HG03558 (cell line): ENCODE results near the gene ABR.

ENCODE experiments used
- ATAC-seq: cut with Tn5 transposase; IDR thresholded peaks from one replicate; pipeline ENCODE4 v1.9.1; 2021; ENCODE audit warnings: moderate number of reproducible peaks; ENCODE audit not compliant: unreplicated experiment; ENCODE audit errors: extremely low read depth

The ABR gene

GRCh38 chr17:1021147-1021546 is 158.6 kb downstream of the ABR start:
- no peak for ATAC-seq

- no peak for ATAC-seq
These were observed 160.3 kb downstream of the ABR start for GRCh38 chr17:1019451-1019850.

GRCh38 chr17:1018547-1018946 is 161.2 kb downstream of the ABR start:
- no peak for ATAC-seq

- ATAC-seq, result no peak
These were observed 166.1 kb downstream of the ABR start for GRCh38 chr17:1013729-1014090.

- ATAC-seq, result no peak
These were observed 166.7 kb downstream of the ABR start for GRCh38 chr17:1012823-1013728.

GRCh38 chr17:1011760-1012735 is 167.7 kb downstream of the ABR start:
- no peak for ATAC-seq

- ATAC-seq, result no peak
These were observed 168.6 kb downstream of the ABR start for GRCh38 chr17:1011138-1011537.

- no peak for ATAC-seq
These were observed 169.2 kb downstream of the ABR start for GRCh38 chr17:1010586-1010985.

- ATAC-seq, result no peak
These were observed 169.7 kb downstream of the ABR start for GRCh38 chr17:1010086-1010450.

- ATAC-seq, result no peak
These were observed 170.3 kb downstream of the ABR start for GRCh38 chr17:1009229-1010085.

GRCh38 chr17:1008008-1008761 is 171.6 kb downstream of the ABR start:
- ATAC-seq, result no peak

- ATAC-seq, result no peak
These were observed 172.3 kb downstream of the ABR start for GRCh38 chr17:1007310-1008007.

GRCh38 chr17:1006054-1006453 is 173.7 kb downstream of the ABR start:
- ATAC-seq, result no peak

GRCh38 chr17:1005361-1005946 is 174.3 kb downstream of the ABR start:
- no peak for ATAC-seq

- no peak for ATAC-seq
These were observed 174.9 kb downstream of the ABR start for GRCh38 chr17:1004769-1005295.

GRCh38 chr17:1003972-1004768 is 175.6 kb downstream of the ABR start:
- ATAC-seq, result no peak

GRCh38 chr17:1003633-1003971 is 176.2 kb downstream of the ABR start:
- no peak for ATAC-seq
